NAMALWA (cell line): Measurements from ENCODE around the gene ZNF90.
"Not testable (repeated sequence)": the region's sequence is repeated elsewhere in the genome, so short reads cannot be mapped to it uniquely, and the experiment has no call there.

Experiments
- DNase-seq: peaks from one replicate; pipeline ENCODE4 v3.0.0-alpha.2; 2015; ENCODE audit warnings: low spot score

ZNF90 gene

GRCh38 chr19:20103091-20103740 is 25.4 kb downstream of the ZNF90 start:
- DNase-seq: no peak

- no peak for DNase-seq
Measured at GRCh38 chr19:20107301-20107700, 29.5 kb downstream of the ZNF90 start.

- DNase-seq: not testable (repeated sequence)
Measured at GRCh38 chr19:20118064-20118839, 40.5 kb downstream of the ZNF90 start.

- DNase-seq: no peak
Measured at GRCh38 chr19:20124879-20125278, 47.1 kb downstream of the ZNF90 start.

- not testable (repeated sequence) for DNase-seq
Measured at GRCh38 chr19:20132933-20133332, 55.1 kb downstream of the ZNF90 start.

- not testable (repeated sequence) for DNase-seq
Measured at GRCh38 chr19:20137714-20138113, 59.9 kb downstream of the ZNF90 start.

GRCh38 chr19:20151617-20152145 is 73.9 kb downstream of the ZNF90 start:
- no peak for DNase-seq

- not testable (repeated sequence) for DNase-seq
Measured at GRCh38 chr19:20152506-20152905, 74.7 kb downstream of the ZNF90 start.

- DNase-seq: no peak
Measured at GRCh38 chr19:20153281-20153680, 75.5 kb downstream of the ZNF90 start.

- DNase-seq: no peak
Measured at GRCh38 chr19:20154636-20155035, 76.8 kb downstream of the ZNF90 start.

GRCh38 chr19:20162821-20163220 is 85.0 kb downstream of the ZNF90 start:
- no peak for DNase-seq

- no peak for DNase-seq
Measured at GRCh38 chr19:20164456-20164855, 86.7 kb downstream of the ZNF90 start.

GRCh38 chr19:20165971-20166592 is 88.3 kb downstream of the ZNF90 start:
- no peak for DNase-seq

GRCh38 chr19:20167020-20167644 is 89.3 kb downstream of the ZNF90 start, which contains the start of gene ZNF486:
TSS of gene ZNF486 (plus strand) at chr19:20167214. CDS start at chr19:20167331, 117 bp downstream.
- peak; percentile 99 for DNase-seq

GRCh38 chr19:20167651-20168122 is 89.9 kb downstream of the ZNF90 start:
- no peak for DNase-seq
